GM19035 (cell line): ENCODE measurements around the gene CACNA2D3.
A peak's percentile ranks its signal among the peaks of the same experiment; 100 is the strongest.
"Not testable (repeated sequence)": the region's sequence is repeated elsewhere in the genome, so short reads cannot be mapped to it uniquely, and the experiment has no call there.

Source experiments
- ATAC-seq: cut with Tn5 transposase; IDR thresholded peaks from one replicate; pipeline ENCODE4 v1.9.1; 2021; ENCODE audit not compliant: unreplicated experiment

Gene CACNA2D3

DNA sequence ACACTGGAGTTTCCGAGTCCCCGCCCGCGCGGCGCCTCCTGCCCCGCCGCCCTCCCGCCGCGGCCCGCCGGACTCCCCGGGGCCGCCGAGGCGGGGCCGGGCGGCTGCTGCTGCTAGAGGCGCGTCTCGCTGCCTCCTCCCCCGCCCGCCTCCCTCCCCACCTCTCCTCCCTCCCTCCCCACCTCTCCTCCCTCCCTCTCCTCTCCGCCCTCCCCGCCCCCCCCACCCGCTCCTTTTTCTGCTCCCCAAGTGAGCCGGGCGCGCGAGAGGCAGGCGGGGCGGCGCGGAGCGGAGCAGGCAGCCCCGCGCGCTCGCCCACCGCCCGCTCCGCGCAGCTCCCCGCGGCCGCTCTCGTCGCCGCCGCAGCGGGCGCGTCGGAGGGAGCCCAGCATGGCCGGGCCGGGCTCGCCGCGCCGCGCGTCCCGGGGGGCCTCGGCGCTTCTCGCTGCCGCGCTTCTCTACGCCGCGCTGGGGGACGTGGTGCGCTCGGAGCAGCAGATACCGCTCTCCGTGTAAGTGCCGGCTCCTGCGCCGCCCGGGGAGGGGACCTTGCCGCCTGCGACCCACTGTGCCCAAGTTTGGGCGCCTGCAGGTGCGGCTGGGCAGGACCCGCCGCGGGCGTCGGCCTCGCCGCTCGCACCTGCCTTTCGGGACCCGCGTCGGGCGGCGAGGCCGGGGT, at the start of gene CACNA2D3:
TSS of gene CACNA2D3 (plus strand) at position 229 of the 679 bp plus-strand sequence.
- no peak for ATAC-seq

DNA sequence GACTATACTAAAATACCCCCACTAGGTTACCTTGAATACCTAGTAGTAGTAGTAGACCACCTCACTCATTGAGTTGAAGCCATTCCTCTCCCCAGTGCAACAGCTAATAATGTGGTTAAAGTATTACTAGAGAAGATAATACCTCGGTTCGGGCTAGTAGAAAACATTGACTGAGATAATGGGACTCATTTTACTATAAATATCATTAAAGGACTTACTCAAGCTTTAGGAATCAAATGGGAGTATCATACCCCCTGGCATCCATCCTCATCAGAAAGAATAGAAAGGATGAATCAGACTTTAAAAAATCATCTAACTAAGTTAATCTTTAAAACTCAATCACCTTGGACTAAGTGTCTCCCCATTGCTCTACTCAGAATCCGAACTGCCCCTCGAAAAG, 49.0 kb upstream of the CACNA2D3 start:
- ATAC-seq: no peak

GRCh38 chr3:54079314-54079713, 43.0 kb upstream of the CACNA2D3 start:
- no peak for ATAC-seq

DNA sequence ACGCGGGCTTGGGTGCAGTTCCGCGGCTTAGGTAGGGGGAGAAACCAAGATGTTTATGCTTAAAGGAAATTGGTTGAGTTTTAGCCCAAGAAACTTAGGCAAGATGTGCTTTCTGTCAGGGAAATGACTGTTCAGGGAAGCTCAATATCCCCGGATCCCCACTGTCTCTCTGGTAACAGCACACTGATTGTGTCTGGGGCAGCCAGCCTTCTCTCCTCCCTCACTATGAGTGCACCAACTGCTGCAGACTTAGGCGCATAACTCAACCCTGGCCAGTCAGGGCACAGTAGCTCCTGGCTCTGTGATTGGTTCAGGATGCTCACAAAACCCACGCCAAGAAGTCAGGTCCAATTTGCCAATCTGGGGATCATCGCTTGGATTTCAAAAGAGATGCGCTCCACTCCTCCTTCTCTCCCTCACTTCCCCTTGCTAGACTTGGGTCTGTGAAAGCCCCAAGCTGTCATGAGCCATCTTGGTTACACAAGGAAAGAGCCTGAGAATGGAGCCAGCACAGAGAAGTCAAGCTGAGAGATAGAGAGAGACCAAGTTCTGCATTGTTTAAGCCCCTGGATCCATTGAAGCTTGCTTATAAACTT, 42.5 kb upstream of the CACNA2D3 start:
- ATAC-seq: no peak

GRCh38 chr3:54083921-54084320, 38.4 kb upstream of the CACNA2D3 start:
- ATAC-seq: no peak

DNA sequence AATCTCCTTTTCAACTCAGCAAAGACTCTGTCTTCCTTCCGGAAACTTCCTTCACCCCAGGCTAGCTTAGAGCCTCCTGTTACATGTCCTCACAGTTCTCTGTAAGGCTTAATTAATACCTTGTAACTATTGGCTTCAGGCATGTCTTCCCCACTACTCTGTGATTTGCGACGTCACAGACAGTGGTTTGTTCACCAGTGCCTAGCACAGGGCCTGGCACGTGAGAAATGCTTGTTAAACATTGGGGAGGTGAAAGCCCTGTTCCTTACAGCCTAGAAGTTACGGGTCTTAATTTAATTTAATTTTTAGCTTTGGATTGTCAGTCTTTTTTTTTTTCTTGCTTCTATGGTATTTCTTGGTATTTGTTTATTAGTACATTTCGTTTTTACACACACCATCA, 36.4 kb upstream of the CACNA2D3 start:
- ATAC-seq: no peak

DNA sequence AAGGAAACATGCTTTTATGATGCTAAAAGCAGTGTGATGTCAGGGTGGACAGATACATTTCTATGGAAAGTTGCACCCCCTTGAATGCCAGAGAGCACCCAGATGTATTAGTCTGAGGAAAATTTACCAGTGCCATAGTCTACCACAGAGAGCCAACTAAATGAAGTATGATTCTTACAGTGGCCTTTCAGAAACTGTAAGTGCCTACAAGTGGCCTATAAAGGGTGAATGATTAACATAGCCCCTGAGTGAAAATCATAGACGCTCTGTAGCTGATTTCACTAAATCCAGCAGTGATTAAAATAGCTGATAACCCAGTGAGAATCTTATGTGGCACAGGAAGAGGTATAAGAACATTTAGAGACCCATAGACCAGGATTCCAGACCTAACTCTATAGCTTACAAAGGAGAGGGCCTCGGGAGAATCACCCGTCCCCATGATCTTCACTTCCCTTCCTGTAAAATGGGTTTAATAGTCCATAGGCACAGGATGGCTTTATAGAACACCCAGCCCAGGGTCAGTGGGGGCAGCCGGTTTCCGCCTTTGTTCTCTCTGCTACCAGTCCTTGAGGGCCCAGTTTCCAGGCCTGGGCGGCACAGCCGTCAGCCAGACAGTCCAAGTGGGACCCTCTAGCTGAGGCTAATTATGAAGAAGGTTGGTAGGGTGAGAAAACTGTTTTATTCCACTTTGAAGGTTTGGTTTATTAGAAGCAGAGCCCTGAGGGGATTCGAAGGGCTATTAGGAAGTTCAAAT, 35.5 kb upstream of the CACNA2D3 start:
- no peak for ATAC-seq

- no peak for ATAC-seq
These were observed 34.6 kb upstream of the CACNA2D3 start for GRCh38 chr3:54087581-54088410.

GRCh38 chr3:54093491-54094248, 28.7 kb upstream of the CACNA2D3 start:
- no peak for ATAC-seq

DNA sequence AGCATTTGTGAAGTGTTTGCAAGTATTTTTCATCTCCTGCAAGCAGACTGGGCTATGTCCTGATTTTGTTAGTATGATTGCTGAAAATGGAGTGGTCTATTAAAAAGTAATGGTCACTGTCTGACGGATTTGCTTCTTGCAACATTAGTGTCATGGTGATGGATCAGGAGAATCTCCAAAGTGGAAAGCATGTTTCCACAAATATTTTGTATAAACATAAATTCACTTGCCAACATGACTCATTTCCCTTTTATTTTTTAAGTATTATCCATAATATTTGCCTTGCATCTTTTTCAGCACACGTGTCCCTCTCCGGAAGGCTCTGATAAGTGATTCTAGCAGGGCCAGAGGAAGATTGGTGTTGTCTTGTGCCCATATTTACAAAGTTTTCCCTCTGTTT, 27.4 kb upstream of the CACNA2D3 start:
- no peak for ATAC-seq

DNA sequence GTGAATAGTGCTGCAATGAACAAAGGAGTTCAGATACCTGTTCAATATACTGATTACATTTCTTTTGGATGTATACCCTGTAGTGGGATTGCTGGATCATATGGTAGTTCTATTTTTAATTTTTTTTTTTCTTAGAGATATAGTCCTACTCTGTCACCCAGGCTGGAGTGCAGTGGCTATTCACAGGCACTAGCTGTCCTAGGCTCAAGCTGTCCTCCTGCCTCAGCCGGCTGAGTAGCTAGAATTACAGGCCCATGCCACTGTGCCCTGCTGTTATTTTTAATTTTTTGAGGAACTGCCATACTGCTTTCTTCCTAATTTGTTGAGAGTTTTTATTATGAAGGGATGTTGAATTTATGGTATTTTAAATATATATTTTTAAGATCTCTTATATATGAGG, 23.0 kb upstream of the CACNA2D3 start:
- no peak for ATAC-seq

DNA sequence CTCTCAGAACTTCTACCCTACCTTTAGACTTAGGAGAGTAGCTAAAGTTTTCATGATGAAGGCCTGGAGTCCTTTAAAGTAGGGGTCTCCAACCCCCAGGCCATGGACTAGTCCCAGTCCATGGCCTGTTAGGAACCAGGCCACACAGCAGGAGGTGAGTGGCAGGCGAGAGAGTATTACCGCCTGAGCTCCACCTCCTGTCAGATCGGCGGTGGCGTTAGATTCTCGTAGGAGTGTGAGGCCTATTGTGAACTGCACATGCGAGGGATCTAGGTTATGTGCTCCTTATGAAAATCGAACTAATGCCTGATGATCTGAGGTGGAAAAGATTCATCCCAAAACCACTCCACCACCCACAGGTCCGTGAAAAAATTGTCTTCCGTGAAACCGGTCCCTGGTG, 18.3 kb upstream of the CACNA2D3 start:
- no peak for ATAC-seq

DNA sequence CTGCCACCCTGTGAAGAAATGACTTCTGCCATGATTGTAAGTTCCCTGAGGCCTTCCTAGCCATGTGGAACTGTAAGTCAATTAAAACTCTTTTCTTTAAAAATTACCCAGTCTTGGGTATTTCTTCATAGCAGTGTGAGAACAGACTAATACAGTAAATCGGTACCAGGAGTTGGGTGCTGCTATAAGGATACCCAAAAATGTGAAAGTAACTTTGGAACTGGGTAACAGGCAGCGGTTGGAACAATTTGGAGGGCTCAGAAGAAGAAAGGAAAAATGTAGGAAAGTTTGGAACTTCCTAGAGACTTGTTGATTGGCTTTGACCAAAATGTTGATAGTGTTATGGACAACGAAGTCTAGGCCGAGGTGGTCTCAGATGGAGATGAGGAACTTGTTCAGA, 6.2 kb upstream of the CACNA2D3 start:
- not testable (repeated sequence) for ATAC-seq

DNA sequence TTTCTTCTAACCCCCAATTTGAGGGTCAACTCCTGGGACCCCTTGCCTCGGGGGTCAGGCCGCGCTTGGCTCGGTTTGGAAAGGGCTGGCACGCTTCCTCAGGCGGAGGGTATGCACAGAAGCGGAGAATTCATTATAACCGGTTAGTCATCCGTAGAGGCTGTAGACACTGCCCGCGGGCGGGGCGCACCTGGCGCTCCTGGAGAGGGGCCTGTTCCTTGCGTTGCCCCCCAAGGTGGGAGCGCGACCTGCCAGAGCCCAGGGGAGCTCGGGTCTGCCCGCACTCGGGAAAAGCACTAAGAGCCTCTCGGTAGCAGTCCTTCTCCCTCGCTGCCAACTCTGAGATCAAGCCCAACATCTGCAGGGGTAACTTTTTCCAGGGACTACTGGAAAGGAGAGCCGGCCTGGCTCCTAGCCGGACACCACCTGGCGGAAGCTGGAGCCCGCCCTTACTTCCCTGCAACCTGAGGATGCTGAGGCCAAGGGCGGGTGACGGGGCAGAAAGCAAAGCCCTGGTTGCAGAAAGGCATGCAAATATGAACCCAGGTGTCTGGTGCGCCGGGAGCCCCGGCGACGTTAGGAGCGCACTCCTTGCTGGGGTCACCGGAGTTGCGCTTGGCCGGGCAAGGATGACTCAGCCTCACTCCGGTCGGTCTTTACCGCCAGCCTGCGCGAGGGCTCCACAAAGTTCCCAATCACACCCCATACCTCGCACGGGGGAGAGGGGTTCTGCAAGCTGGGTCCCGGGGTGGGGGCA, 1.5 kb upstream of the CACNA2D3 start:
- ATAC-seq: peak; percentile 63

DNA sequence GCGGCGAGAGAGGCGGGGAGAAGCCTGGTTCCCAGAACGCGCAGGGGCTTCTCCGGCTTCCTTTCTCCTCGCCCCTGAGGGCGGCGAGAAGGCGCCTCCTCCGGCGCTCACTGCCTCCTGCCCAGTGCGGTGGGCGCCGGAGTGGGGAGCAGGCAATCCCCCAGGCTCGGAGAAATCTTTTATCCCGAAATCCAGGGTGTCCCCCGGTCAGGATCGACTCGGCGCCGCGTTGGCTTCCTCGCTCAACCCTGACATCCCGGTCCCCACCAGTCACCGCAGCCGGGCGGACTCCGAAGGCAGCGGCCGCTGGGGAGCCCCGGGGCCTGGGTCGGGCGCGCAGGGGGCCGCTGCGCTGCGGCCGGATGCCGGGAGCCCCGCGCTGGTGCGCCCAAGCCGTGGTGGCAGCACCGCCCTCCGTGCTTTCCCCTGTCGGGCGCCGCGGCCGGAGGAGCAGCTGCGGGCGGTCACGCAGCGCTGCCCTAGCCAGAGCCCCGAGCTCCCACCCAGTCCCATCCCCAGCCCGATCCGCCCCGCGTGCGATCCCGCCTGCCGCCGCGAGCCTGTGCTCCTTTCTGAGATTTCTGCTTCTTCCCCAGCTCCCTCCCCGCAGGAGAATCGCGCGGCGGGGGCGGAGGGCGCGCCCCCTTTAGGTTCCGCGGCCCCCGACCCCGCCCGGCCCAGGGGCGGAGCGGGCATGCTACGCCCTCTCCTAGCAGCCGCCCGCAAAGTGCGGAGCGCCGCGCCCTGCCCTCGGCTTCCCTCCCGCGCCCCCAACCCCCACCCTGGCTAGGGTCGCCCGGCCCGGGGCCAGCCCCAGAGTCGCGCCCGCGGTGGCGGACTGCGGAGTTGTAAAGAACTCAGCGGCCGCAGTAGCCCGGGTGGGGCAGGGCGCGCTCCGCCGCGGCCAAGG, 683 bp upstream of the CACNA2D3 start:
- ATAC-seq: no peak

DNA sequence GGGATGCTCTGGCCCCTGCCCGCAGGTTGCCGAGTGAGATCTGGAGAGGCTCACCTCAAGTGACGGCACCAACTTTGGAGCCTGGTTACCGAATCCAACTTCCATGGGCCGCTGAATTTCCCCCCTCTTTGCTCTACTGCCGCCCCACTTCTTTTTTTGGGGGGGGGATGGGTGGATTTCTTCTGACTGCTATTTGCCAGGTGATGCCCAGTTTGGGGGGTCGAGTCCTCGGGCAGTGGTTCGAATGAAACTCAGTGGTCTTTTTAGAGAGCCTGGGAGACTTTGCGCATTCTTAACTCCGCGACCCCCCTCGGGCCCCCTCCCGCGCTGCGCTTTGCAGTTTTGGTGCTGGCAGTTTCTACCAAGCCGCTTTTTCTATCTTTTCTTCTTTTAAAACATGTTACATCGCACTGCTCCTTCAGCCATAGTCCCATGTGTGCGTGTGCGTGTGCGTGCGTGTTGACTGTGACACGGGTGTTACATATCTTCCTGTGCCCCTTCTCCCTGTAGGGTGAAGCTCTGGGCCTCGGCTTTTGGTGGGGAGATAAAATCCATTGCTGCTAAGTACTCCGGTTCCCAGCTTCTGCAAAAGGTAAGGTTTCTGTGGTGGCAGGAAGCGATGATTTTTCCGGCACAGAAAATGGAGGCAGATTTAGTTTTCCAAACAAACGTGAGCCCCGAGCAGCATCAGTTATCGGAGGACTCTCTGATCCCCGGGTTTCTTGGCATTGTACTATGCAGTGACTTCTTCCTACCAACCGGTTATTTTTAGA, 837 bp downstream of the CACNA2D3 start:
- no peak for ATAC-seq

GRCh38 chr3:54123776-54124196, 1.4 kb downstream of the CACNA2D3 start:
- ATAC-seq: no peak

GRCh38 chr3:54125300-54125699, 2.9 kb downstream of the CACNA2D3 start:
- no peak for ATAC-seq
